ENCODE results near the gene ALG6.

ALG6 gene

DNA sequence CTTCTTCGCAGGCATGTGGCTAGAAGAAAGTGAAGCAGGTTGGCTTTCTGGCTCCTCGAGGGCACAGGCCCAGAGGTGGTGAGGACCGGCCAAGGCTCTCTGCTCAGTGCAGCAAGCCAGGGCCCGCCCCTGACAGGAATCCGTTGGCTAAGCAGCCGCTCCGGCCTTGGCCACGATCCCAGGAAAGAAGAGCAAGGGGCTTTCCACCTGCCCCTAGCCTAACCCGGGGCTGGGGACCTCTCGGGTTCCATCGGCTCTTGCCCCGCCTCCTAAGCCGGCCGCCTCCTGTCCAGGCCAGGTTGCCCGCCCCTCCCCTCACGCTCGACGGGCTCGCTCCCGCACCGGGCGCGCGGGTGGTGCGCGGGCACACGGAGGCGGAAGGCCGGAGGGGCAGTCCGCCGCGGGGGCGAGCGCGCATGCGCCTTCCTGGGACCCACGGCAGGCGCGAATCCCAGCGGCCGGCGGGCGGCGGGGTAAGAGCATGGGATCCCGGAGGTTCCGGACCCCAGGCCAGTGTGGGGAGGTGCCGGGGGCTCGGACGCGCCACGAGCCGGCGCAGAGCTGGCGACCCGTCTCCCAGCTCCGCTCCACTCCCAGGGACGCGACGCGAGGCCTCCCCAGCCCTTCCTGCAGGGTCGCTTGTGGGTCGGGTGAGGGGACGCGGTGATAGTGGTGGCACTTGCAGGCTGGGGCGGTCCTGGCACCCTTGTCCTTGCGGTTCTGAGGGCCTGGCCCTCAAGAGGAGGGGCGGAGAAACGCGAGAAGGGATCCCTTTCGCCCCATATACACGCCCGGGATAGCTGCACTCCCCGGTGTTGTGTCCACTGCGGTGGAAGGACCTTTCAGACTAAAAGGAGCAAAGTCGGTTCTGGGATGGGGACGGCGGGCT is at the start of gene ALG6:
TSS of gene ALG6 (plus strand) at position 413 of the 889 bp plus-strand sequence. CDS start 3,351 bp downstream, outside the sequence.
- in situ Hi-C loops (cut with MboI; ENCODE audit: low sequenced_read_pairs): no loop called here

DNA sequence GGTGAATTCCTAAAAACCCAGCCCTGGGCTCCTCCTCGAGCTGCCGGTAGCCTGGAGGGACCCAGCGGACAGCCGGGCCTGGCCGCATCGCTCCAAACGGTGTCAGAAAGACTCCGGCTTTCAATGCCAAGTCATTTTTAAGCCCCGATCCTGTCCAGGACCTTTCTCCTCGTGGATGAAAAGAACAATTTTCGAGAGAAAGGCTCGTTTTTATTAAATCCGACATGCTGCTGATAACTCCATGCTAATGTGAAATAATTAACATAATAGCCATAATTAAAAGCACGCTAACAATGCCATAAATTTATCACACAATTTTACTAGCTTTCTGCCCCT is 49.6 kb upstream of the ALG6 start:
- in situ Hi-C loops (cut with MboI; ENCODE audit: low sequenced_read_pairs): no loop called here

DNA sequence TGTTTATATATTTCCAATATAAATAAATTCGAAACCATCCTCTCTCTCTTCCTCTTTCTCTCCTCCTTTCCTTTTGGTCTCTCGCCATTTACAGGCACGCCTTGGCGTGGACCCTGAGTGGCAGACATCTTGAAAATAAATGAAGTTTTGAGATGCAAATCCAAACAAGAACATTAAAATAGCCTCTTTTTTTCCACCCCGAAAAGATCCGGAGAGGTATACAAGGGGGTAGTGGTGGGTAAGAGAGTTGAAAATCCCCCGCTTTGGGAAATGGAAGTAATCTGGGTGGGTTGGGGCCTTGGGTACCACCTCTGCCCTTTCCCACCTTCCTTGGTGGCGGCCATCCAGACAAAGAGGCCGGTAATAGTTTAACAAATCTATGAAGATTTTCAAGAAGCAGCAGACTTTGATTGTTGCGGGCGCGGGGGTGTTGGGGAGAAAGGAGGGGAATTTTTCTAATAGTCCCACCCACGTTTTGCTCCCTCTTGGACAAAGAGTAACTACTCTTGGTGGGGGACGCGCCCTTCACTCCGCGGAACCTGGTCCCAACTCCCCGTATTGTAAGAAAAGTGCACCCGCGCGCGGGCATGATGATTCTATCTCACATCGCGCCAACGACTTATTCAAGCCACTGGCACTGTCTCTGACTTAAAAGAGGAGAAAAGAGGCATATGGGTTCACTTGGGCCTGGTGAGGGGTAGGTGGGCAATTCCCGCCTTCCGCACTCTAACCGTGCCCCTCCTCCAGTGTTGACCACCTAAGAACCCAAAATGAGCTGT is 49.0 kb upstream of the ALG6 start:
- in situ Hi-C loops (cut with MboI; ENCODE audit: low sequenced_read_pairs): no loop called here

DNA sequence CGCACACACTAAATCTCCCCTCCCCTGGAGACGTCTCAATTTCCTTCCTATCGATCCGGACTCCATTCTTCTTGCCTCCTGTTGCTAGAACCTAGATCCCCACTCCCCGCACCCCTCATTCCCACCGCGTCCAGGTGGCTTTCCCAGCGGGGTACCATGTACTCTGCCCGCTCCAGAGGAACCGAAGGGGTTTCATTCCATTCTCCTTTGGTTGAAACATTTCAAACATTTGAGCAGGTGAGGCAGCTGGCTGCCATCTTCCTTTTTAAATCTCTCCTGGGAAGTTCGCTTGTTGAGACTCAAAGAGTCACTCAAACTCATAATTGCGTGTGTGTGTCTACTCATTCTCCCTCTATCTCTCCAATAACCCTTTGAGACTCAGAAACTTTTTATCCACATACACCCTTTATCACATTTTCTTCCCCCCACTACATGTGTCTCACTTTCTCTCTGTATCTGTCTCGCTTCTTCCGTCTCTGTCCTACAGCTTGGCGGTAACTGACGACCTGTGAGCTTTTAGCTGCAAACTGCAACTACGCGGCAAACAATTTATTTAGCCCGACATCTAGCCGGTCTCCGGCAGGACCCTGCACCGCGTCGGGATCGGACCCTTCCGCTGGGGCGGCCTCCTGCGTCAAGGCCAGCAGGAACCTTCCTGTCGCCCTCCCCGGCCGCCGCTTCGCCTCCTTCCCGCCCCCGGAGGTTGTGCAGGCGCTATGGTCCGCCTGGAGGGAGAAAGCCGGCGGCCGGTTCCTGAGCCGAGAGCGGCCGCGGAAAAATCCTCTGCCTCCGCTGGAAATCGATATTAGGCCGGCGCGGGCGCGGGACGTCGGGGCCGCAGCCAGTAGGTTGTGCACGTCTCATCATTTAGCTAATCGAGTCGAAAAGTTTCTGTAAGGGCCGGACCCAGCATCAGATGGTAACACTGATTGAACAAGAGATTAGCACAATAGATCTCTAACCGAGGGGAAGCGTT is 48.1 kb upstream of the ALG6 start:
- in situ Hi-C loops (cut with MboI; ENCODE audit: low sequenced_read_pairs): no loop called here

DNA sequence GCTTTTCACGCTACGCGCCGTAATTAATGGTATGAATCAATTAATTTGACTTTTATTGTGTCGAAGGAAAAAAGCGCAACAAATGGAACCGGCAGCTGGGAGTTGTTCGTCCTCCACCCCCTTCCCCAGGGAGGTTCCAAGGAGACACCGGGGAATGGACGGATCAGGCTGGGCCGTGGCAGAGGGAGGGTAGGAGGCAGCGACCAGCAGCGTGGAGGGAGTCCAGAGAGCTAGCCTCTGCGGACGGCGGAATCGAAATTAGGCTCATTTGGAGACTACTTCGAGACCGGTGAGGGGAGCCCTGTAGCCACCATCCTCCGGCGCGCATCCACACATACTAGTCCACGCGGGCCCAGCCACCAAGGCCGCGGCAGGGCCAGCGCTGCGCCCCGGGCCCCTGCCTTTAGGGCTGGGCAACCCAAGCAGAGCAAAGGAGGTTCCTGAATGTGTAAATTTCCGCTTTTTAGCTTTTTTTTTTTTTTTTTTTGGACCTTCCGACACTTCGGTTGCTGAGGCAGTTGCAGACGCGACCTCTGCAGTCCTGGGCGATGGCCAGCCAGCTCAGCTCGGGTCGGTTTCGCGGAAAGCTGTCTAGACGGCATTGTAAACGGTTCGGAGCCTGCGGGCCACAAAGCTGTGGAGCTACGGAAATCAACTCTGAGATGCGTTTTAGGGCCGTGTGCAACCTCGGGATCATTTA is 47.3 kb upstream of the ALG6 start:
- in situ Hi-C loops (cut with MboI; ENCODE audit: low sequenced_read_pairs): no loop called here

DNA sequence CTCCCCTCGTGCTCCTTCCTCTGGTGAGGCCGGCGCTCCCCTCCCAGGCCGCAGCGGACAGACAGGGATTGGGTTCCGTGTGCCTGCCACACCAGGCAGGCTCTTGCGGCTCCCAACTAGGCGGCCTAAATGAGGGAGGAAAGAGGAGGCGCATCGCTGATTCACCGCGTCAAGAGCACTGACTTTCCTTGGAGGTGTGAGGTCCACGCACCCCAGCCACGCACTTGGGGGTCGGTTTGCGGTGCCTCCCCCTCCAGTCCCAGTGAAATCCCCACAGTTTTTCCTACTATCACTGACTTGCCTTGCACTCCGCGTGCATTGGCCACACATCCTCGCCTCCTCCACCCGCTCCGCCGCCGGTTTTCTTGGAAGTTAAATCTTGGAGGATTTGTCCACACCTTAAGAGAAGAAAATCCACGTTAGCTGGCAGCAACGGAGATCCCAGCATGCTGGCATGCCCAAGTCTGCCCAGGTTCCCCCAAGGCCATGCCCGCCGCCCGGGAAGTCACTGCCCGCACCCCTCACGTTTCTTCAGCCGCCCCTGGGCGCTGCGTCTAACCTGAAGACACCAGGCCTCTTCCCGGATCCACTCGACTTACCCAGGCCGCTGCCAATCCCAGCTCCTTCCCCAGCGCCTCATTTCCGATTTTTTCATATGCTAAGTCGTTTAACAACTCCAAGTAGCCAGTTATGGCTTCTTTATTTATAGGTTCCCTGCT is 46.2 kb upstream of the ALG6 start:
- in situ Hi-C loops (cut with MboI; ENCODE audit: low sequenced_read_pairs): no loop called here

DNA sequence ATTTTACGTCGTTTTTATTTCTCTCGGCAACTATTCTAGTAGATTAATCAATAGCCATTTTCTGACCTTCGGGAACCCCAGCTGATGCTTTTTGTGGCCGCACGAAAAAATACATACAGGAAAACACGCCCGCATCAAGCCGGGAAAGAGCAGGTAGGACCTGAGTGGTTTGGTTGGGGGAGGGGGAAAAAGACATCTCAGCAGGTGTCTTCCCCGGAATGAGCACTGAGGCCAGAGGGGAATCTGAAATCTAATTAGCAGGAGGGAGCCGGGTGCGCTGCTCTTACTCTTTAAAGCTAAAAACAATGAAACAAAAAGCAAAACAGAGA is 45.7 kb upstream of the ALG6 start:
- in situ Hi-C loops (cut with MboI; ENCODE audit: low sequenced_read_pairs): no loop called here

DNA sequence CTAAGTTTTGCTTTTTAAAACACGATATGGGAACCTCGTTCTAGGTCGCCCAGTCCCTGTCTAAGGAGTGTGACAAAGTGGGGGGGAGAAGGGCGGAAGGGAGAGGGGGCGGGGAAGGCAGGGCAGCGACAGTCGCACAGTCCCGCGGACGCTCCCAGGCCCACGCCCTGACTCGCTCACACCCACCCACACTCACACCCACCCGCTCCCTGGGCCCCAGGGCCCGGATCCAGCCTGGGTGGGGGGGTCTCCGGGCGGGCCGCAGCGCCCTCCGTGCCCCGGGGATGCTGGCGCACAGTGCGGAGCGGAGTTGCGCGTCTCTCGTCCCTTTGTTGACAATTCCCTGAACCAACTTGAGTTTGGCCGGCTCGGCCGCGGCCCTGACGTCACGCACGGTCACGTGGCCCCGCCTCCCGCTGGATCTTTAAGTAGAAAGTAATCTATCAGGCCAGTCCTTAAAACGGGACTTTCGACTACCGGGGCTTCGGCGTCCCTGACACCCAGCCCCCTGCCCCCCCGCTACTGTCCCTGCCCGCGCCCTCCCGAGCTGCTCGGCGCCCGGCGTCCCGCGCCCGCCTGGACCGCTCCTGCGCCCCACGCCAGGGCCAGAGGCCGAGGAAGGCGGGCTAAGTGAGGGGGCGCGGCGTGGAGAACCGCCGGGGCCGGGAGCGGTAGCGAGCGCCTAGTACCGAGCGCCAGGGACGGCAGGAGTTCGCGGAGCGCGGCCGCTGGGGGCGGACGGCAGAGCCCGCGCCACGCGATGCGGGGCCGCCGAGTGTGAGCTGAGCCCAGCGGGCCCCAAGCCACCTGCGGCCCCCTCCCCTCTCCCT is 45.1 kb upstream of the ALG6 start, which contains the start of gene FOXD3:
TSS of gene FOXD3 (plus strand) at position 454 of the 830 bp plus-strand sequence. CDS start 492 bp downstream, outside the sequence.
- in situ Hi-C loops (cut with MboI; ENCODE audit: low sequenced_read_pairs): no loop called here

DNA sequence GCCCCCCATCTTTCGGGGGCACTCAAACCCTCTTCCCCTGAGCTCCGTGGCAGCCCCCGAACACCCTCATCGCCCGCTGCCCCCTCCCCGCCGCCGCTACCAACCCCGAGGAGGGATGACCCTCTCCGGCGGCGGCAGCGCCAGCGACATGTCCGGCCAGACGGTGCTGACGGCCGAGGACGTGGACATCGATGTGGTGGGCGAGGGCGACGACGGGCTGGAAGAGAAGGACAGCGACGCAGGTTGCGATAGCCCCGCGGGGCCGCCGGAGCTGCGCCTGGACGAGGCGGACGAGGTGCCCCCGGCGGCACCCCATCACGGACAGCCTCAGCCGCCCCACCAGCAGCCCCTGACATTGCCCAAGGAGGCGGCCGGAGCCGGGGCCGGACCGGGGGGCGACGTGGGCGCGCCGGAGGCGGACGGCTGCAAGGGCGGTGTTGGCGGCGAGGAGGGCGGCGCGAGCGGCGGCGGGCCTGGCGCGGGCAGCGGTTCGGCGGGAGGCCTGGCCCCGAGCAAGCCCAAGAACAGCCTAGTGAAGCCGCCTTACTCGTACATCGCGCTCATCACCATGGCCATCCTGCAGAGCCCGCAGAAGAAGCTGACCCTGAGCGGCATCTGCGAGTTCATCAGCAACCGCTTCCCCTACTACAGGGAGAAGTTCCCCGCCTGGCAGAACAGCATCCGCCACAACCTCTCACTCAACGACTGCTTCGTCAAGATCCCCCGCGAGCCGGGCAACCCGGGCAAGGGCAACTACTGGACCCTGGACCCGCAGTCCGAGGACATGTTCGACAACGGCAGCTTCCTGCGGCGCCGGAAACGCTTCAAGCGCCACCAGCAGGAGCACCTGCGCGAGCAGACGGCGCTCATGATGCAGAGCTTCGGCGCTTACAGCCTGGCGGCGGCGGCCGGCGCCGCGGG is 44.2 kb upstream of the ALG6 start:
- in situ Hi-C loops (cut with MboI; ENCODE audit: low sequenced_read_pairs): no loop called here

DNA sequence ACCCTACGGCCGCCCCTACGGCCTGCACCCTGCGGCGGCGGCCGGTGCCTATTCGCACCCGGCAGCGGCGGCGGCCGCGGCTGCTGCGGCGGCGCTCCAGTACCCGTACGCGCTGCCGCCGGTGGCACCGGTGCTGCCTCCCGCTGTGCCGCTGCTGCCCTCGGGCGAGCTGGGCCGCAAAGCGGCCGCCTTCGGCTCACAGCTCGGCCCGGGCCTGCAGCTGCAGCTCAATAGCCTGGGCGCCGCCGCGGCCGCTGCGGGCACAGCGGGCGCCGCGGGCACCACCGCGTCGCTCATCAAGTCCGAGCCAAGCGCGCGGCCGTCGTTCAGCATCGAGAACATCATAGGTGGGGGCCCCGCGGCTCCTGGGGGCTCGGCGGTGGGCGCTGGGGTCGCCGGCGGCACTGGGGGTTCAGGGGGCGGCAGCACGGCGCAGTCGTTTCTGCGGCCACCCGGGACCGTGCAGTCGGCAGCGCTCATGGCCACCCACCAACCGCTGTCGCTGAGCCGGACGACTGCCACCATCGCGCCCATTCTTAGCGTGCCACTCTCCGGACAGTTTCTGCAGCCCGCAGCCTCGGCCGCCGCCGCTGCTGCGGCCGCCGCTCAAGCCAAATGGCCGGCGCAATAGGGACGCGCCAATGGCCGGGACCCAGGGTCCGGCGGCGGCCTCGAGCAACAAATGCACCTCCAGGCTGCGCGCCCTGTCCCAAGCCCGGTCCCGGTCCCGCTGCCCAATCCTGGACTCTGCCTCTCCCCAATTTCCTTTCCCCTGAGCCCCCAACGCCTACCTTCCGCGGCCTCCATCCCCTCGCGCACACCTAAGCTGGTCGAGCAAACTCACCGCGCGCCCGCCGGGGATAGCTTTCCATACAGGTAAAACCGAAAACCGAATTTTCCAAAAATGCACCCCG is 43.3 kb upstream of the ALG6 start:
- in situ Hi-C loops (cut with MboI; ENCODE audit: low sequenced_read_pairs): no loop called here

DNA sequence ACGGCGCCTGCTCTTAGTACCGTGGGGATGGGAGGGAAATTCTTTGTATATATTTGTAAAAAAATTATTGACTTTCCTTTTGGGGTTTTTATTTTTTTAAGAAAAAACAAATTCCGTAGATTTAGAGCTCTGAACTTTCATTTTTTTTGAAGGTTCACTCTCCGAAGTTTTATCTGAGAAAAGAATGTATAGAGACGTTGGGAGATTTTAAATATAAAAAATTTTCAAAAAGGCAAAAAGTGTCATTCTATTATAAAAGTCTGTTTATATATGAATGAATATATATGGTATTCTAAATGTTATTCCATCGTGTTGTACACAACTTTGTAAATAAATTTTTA is 42.7 kb upstream of the ALG6 start:
- in situ Hi-C loops (cut with MboI; ENCODE audit: low sequenced_read_pairs): no loop called here

DNA sequence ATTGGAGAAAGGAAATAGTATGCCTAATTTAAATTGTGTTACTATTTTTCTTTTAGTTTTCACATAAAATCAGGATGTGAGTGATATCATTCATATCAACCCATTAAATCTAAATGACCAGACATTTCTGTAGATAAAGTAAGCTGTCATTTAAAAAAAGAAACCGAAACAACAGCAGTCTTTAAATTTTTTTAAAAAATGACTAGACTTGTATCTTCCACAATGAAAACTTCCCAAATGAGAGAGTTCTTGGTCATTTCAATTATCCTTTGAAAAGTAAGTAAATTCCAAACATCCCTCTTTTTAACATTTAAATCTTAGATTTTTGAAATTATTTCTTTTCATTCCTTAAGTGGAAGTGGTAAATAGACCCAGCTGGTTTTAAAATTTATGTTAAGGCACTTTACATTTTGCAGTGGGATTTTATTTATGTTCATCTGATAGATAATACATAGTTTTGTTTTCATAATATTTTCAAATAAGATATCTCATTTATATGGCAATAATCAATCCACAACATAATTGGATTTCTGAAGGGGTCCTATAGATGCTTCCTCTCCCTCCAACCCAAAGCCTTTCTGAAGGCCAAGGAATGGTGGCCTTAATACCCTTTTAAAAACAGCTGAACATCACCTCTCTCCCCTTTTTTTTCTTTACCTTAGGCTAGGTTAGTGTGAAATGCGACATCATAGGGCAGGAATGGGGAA is 42.0 kb upstream of the ALG6 start:
- in situ Hi-C loops (cut with MboI; ENCODE audit: low sequenced_read_pairs): no loop called here

DNA sequence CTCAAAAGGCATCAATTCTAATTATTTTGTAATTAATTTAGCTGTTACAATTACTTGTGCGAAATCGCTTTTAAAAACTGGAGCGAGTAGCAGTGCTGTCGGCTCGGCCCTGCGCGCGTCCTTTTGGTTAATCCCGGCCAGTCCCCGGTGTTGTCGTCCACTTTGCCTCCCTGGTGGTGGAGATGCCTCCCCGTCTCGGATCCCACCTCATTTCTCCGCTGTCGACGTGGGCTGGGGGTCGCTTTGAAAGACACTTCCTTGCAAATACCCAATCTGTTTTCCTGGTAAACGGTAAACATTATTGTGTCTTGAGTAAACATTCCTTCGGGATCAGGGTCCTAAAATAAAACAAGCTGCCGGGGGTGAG is 41.3 kb upstream of the ALG6 start:
- in situ Hi-C loops (cut with MboI; ENCODE audit: low sequenced_read_pairs): no loop called here

DNA sequence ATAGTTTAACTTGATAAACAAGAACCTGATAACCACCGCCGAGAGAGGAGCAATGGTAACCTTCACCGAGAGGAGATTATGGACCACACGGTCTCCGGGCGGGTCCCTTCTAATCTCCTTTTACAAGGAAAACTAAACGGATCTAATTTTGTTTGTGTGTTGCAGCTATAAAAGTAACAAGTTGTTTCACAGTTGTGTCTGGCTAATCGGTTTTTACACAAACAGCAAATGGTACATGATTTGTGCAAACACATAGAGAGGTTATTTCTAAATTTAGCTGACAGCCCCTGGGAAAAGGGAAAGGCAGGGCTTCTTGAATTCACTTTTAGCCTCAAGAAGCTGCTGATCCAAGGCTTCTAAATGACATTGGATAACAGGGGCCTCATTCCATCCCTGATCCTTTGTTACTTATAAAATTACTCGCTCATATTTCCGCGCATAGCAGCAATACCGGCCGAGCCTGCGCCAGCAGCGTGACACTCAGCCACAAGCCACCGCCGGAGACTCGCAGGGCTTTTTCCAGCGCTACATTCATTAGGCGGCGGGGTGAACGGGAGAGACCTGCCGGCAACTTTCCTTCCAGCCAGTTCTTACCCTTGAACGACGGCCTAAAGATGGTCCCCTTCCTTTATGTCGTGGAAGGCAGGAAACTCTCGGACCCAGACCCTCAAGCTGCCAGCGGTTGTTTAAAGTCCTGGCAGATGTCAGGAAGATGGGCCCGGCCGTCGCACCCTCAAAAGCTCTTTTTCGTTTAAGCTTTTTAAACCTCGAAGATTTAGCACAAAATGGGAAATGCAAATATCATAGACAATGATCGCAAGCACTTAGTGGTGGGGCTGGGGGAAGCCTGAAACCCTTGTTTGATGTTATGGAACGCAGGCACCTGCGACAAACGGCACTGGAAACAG is 40.7 kb upstream of the ALG6 start:
- in situ Hi-C loops (cut with MboI; ENCODE audit: low sequenced_read_pairs): no loop called here

DNA sequence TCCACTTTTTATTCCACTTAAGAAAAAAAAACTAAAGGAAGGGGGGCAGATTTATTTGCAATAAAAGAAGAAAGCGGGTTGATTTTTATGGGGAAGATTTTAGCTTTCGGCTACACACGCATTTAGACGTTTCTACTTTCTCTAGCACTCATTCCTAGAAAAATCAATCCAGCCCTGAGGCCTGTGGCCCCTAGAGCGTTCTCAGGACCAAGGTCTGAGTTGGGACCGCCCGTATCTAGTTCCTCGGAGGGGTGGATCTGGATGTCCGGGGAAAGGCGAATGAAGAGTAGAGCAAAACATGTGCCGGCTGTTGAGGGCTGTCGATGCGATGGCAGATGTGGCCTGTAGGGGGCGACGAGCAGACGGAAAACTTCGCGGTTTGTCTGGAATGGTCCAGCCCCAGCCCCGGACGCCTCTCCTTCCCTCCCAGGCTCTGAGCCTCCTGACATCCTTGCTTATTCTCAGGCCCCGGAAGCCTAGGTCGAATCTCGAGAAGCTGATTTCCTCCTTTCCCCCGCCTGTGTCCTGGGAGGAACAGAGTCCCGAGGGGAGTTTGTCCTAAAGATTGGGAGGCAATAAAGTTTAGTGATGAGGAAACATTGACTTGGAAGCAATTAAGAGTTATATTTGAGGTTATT is 39.9 kb upstream of the ALG6 start:
- in situ Hi-C loops (cut with MboI; ENCODE audit: low sequenced_read_pairs): no loop called here
